OCI-M1 (cell line): ENCODE measurements around the gene PDE7B.

Experiments
- DNase-seq: peaks from one replicate; lab custom pipeline; 2025; lab: John Stamatoyannopoulos, UW

PDE7B gene

GRCh38 chr6:135936606-135937005 lies 85.1 kb downstream of the PDE7B start:
- no peak for DNase-seq

- no peak for DNase-seq
Measured at GRCh38 chr6:135937106-135937505, 85.6 kb downstream of the PDE7B start.

- DNase-seq = peak; percentile 71
Measured at GRCh38 chr6:135938576-135939207, 87.2 kb downstream of the PDE7B start.

- DNase-seq = no peak
Measured at GRCh38 chr6:135939208-135939591, 87.7 kb downstream of the PDE7B start.

GRCh38 chr6:135940616-135941167 lies 89.2 kb downstream of the PDE7B start:
- DNase-seq = no peak

GRCh38 chr6:135941275-135942025 lies 89.9 kb downstream of the PDE7B start:
- no peak for DNase-seq

GRCh38 chr6:135944120-135944519 lies 92.6 kb downstream of the PDE7B start:
- no peak for DNase-seq

- no peak for DNase-seq
Measured at GRCh38 chr6:135946674-135947073, 95.2 kb downstream of the PDE7B start.

- DNase-seq = no peak
Measured at GRCh38 chr6:135950669-135951068, 99.2 kb downstream of the PDE7B start.

- DNase-seq = peak; percentile 50
Measured at GRCh38 chr6:135951169-135951568, 99.7 kb downstream of the PDE7B start.

GRCh38 chr6:135953818-135954217 lies 102.3 kb downstream of the PDE7B start:
- DNase-seq = no peak

- peak; percentile 46 for DNase-seq
Measured at GRCh38 chr6:135955099-135955498, 103.6 kb downstream of the PDE7B start.

- DNase-seq = peak; percentile 45
Measured at GRCh38 chr6:135962731-135963130, 111.2 kb downstream of the PDE7B start.

GRCh38 chr6:135970750-135971149 lies 119.2 kb downstream of the PDE7B start:
- no peak for DNase-seq

- DNase-seq = no peak
Measured at GRCh38 chr6:135971351-135971750, 119.8 kb downstream of the PDE7B start.

- no peak for DNase-seq
Measured at GRCh38 chr6:135972150-135972549, 120.6 kb downstream of the PDE7B start.

- no peak for DNase-seq
Measured at GRCh38 chr6:135972586-135972985, 121.1 kb downstream of the PDE7B start.

GRCh38 chr6:135974426-135974825 lies 122.9 kb downstream of the PDE7B start:
- DNase-seq = no peak

- DNase-seq = no peak
Measured at GRCh38 chr6:135976585-135976984, 125.1 kb downstream of the PDE7B start.

- DNase-seq = no peak
Measured at GRCh38 chr6:135983093-135983492, 131.6 kb downstream of the PDE7B start.

GRCh38 chr6:135983718-135984343 lies 132.3 kb downstream of the PDE7B start:
- DNase-seq = no peak

- DNase-seq = no peak
Measured at GRCh38 chr6:135985471-135985870, 134.0 kb downstream of the PDE7B start.

- DNase-seq = no peak
Measured at GRCh38 chr6:135987226-135987625, 135.7 kb downstream of the PDE7B start.
